Measurements from ENCODE around the gene GCNT2.
"Not testable (repeated sequence)": the region's sequence is repeated elsewhere in the genome, so short reads cannot be mapped to it uniquely, and the experiment has no call there.

The GCNT2 gene

DNA sequence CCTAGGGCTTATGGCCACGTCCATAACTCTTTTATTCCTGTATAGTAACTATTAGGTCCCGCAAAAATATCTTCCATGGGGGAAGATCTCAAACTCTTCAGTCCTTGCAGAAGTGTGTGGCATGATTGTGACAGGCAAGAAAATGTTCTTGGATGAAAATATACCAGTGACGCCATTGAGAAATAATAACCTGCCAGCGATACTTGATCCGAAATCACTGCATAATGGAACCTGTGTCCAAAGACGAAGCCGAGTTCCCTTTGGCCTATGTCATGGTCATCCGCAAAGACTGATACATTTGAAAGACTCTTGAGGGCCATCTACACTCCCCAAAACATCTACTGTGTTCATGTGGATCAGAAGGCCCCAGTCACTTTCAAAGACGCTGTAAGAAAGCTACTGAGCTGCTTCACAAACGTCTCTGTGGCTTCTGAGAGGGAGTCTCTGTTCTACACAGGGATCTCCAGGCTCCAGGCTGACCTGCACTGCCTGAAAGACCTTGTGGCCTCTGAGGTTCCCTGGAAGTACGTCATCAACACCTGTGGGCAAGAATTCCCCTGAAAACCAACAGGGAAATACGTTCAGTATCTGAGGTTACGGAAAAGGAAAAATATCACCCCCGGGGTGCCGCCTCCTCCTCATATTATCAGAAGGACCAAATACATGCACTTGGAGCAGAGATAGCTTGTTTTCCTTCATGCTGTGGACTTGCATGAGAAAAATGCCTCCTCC is 6.9 kb upstream of the GCNT2 start:
- DNase-seq (ENCODE audit: low read depth): no peak

DNA sequence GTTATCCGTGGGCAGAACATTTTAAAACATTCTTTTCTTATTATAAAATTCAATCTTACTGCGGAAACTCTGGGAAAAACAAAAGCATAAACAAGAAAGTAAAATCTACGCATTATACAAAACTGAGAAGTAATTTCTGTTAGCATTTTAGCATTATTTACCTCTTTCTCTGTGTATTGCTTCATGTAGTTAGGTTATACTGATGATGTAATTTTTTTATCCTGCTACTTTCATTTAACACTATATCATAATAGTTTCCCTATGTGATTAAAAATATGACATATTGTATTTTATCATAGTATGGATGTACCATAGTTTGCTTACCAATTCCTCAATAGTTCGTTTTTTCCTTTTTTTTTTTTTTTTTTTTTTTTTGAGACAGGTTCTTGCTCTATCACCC is 4.2 kb upstream of the GCNT2 start:
- DNase-seq (ENCODE audit: low read depth): no peak

DNA sequence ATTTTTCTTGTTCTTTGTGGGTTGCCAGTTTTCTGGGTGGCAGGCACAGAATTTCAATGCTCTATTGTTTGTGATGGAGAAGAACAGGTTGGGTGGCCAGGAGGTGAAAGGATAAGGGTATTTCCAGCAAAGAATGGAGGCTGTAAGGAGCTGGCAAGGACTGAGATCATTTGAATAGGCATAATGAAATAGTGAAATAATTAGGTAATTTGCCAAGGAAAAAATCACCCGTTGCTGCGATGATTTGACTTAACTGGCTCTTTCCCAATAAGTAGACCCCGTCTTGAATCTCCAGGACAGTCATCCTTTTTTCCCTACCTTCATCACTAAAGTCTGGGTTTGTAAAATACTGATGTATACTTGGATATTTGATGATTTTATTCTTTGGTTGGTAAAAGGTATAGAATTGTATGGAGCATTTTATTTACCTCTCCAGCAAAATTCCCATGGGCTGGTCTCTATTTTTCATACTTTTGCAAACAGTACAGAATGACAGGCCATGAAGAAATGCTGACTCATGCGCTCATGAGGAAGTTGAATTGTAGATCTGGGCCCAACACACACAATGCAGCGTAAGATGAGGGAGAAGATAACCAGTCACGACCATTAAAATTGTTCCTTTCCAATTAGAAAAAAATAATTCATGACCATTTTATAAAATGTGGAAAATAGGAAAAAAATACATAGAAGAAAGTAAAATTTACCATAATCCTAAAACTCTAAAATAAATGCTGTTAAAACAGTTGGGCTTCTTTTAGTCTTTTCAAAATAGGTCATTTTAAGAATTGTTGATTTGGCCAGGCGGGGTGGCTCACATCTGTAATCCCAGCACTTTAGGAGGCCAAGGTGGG is 2.4 kb upstream of the GCNT2 start:
- DNase-seq (ENCODE audit: low read depth): no peak

DNA sequence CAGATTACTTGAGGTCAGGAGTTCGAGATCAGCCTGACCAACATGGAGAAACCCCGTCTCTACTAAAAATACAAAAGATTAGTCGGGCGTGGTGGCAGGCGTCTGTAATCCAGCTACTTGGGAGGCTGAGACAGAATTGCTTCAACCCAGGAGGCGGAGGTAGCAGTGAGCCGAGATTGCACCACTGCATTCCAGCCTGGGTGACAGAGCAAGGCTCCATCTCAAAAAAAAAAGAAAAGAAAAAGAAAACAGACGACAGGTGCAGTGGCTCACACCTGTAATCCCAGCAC is 1.8 kb upstream of the GCNT2 start:
- DNase-seq (ENCODE audit: low read depth): not testable (repeated sequence)

DNA sequence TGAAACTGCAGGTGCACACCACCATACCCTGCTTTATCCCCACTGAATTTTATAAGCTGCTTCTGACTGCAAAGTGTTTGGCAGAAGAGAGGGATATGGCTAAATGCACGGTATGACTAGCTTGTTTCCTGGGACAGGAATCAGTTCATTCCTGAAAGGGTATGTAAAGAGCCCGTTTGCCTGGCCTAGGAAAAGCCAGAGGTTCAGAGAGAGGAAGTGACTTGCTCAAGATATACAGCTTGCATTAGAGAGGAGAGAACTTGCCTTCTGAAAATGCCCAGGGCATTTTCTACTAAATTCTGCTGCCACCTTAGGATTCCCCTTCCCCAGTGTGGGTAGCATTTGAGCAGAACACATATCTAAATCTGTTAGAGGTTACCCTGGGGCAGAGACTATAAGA is 683 bp upstream of the GCNT2 start:
- no peak for DNase-seq (ENCODE audit: low read depth)

DNA sequence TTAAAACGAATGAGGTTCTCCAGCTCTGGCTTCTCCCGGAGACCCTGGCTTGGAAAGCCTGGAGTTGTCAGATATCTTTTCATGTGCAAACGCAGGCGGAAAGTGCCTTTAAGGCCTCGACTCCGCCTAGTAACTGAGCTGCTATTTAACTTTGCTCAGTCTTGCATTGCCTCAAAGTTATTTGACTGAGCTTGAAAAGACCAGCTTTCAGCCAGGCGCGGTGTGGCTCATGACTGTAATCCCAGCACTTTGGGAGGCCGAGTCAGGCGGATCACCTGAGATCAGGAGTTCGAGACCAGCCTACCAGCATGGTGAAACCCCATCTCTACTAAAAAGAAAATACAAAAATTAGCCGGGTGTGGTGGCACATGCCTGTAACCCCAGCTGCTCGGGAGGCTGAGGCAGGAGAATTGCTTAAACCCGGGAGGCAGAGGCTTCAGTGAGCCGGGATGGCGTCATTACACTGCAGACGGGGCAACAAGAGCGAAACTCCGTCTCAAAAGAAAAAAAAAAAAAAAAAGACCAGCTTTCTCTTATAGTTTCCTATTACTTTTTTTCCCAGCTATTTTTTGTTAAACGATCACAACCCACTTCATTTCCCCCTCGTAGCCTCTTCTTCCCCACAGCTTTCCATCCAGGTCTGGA is 1.9 kb downstream of the GCNT2 start:
- DNase-seq (ENCODE audit: low read depth): no peak

DNA sequence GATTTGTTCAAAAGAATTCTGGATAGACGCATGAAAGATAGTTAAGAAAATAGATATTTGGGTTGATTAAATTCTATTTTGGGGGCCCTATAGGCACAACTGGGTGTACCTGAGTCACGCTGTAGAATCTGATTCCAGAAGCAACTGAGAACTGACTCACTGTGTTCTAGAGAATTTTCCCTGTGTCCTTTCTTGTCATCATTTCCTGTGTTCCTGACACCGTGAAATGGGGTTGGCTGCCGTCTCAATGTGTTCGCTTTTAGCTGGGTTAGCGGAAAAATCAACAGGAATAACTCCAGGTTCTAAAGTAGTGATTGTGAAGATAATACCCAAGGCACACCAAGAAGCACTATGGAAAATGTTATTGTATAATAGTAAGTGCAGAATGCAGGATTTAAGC is 5.0 kb downstream of the GCNT2 start:
- no peak for DNase-seq (ENCODE audit: low read depth)

DNA sequence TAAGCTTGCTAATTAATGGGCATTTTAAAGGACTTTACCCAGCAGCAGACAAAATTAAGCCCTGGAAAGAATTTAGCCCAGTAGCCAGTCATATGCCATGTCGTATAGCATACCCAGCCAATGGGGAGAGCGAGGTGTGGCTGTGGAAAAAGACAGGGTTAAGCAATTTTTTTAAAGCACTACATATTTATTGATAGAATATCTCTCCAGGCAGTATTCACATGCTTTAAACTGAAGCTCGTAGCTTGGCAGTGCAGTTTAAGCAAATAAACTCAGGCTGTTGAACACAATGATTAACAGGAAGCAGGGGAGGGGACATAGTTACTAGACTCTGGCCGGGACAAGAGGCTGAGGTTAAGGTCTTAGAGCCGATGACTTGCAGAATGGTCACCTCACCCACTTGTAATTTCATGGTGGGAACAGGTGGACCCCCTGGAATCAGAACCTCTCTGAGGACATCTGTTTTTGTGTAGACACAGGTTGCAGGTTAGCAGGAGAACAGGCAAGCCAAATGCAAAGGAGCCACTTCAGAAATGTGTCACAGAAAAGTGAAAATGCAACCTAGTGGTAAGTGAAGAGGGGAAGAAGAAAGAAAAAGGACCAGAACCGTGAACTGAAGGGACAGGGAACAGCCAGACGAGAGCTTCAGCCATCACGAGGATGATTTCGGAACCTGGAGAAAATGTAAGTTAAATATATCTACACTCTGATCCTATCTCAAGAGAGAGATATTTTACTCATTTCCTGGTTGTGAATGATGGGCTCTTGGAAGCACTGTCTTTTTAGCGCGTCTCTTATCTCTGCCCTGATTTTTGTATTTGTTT is 7.2 kb downstream of the GCNT2 start:
- no peak for DNase-seq (ENCODE audit: low read depth)

DNA sequence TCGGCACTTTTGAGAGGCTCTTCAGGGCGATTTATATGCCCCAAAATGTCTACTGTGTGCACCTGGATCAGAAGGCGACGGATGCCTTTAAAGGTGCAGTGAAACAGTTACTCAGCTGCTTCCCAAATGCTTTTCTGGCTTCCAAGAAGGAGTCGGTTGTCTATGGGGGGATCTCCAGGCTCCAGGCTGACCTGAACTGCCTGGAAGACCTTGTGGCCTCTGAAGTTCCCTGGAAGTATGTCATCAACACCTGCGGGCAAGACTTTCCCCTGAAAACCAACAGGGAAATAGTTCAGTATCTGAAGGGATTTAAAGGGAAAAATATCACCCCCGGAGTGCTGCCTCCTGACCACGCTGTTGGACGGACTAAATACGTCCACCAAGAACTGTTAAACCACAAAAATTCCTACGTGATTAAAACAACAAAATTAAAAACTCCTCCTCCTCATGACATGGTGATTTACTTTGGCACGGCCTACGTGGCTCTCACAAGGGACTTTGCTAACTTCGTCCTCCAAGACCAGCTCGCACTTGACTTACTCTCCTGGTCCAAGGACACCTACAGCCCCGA is 8.2 kb downstream of the GCNT2 start:
- no peak for DNase-seq (ENCODE audit: low read depth)

DNA sequence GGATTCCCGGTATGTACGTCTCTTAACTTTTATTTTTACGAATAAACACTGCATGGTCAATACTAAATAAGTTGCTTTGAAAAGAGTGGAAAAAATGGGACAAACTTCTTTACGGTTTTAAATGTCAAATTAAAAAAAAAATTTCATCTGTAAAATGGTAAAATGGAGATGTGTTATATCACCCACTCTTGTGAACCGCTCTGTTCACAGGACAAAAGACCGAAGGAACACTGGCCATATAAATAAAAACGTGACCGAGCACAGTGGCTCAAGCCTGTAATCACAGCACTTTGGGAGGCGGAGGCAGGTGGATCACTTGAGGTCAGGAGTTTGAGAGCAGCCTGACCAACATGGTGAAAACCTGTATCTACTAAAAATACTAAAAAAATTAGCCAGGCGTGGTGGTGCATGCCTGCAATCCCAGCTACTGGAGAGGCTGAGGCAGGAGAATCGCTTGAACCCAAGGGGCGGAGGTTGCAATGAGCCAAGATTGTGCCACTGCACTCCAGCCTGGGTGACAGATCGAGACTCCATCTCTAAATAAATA is 8.8 kb downstream of the GCNT2 start:
- DNase-seq (ENCODE audit: low read depth): not testable (repeated sequence)

DNA sequence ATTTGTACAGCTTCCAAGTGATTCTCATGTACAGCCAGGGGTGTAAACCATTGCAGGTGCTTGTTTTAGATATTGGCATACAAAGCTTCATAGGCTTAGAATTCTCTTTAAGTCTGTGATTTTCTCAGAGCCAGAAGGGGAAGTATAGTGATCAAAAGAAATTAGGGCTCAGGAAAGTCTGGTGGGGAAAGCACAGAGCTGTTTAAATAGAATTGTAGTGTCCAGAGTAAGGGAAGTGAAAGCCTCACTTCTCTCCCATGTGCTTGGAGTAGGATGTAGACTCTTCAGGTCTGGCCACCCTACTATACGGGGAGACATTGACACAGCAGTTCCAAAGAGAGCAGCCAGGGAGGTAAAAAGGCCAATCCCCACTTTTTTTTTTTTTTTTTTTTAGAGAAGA is 10.4 kb downstream of the GCNT2 start:
- DNase-seq (ENCODE audit: low read depth): no peak

DNA sequence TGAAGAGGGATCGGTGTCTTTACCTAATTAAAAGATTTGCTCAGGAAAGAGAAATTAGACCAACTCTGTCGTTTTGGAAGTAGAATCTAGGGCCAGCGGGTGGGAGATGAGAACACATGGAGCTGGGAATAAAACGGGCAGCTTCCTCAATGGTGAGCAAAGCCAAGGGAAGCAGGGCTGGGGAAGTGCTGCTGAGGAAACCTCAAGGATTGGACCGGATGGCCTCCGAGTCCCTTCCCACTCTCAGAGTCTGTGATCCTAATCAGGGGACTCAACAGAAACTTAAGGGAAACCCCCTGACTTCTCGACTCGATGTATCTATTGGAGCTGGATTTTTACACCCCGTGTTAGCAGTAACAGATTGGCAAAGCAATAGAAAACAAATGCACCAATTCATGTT is 10.8 kb downstream of the GCNT2 start:
- no peak for DNase-seq (ENCODE audit: low read depth)

DNA sequence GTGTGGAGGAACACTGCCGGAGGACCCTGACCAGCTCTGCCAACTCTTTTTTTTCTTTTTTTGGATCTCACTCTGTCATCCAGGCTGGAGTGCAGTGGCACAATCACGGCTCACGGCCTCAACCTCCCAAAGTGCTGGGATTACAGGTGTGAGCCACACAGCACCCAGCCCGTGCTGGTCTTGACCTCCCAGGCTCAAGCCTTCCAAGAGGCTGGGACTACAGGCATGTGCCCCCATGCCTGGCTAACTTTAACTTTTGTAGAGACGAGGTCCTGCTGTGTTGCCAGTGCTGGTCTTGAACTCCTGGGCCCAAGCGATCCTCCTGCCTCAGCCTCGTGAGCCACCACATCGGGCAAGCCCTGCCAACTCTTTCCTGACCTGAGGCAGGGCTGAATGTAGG is 11.2 kb downstream of the GCNT2 start:
- DNase-seq (ENCODE audit: low read depth): no peak

DNA sequence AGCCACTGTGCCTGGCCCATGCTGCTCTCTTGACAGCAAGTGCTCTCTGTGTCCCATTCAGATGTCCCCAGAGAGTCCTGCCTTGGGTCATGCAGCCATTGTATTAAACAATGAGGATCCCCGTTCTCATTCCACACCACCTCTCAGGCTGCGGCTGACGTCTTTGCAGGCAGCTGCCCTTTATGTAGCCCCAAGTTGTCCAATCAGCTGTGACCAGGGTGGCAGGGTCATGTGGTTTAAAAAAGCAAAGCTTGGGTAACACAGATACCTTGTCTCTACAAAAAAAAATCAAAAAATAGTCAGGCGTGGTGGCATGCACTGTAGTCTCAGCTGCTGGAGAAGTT is 13.2 kb downstream of the GCNT2 start:
- DNase-seq (ENCODE audit: low read depth): no peak

DNA sequence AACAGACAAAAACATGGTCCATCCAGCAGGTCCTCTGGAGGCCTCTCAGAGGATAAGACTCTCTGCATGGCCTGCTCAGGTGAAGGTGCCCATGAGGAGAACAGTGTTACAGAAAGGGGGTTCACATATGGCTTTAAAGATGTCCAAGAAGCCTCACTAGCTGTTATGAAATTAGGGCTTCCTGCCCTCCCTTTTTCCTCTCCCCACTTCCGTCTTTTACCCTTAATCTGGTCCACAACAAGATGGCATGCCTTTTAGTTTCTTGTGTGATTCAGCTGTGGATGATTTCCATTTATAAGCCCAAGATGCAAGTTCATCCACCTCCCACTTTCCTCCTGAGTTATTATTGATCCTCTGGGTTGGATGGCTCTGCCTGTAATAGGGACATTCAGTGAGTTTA is 14.0 kb downstream of the GCNT2 start:
- DNase-seq (ENCODE audit: low read depth): no peak

DNA sequence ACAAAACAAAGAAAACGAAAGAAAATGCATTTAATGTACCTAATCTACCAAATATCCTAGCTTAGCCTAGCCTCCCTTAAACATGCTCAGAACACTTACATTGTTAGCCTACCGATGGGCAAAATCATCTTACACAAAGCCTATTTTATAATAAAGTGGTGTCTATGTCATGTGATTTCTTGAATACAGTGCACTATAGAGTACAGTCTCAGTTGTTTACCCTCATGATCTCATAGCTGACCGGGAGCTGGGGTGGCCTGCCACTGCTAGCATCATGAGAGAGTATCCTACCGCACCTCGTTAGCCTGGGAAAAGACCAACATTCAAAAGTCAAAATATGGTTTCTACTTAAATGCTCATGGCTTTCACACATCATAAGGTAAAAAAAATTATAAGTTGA is 16.6 kb downstream of the GCNT2 start:
- DNase-seq (ENCODE audit: low read depth): no peak

DNA sequence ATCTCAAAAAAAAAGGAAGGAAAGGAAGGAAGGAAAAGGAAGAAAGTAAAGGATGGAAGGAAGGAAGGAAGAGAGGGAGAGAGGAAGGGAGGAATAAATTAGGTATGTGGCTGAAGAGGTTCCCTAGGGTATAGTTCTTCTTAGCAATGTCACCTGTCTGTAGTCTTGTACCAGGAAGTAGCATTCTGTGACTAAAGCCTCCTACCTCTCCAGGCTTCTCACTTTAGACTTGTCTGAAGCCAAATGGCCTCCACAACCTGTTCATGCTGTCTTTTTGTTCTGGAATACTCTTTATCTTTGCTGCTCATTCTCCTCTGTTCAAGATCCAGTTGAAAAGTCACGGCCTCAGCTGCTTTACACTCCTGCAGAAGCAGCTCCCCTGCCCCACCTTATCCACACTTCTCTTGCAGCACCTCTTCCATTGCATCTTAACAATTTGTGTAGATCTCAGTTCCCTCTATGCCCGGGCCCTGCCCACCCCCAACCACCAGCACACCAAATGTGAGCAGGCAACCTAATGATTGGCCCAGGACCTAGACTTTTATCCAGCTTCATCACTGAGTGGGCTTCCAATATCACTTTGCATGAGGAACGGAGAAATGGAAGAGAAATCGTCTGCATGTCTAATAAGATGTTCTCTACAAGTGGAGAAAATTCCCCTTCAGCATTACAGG is 19.1 kb downstream of the GCNT2 start:
- no peak for DNase-seq (ENCODE audit: low read depth)

DNA sequence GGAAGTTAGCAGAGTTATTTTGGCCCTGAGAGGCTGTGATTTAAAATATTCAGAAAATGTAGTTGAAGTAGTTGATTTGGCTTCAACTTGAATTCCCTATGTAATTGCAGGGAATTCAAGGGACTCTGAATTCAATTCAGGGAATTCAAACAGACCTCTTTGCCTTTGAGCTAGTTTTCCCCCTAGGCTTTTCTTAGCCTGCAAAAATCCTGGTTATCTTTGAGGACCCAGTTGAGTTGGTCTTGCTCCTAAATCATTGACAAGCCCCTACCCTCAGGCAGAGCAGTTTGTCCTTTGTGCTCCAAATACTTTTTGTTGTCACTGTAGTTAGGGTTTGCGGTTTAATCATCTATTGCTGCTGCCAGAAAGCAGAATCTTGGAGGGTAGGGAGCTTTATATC is 20.4 kb downstream of the GCNT2 start:
- no peak for DNase-seq (ENCODE audit: low read depth)

DNA sequence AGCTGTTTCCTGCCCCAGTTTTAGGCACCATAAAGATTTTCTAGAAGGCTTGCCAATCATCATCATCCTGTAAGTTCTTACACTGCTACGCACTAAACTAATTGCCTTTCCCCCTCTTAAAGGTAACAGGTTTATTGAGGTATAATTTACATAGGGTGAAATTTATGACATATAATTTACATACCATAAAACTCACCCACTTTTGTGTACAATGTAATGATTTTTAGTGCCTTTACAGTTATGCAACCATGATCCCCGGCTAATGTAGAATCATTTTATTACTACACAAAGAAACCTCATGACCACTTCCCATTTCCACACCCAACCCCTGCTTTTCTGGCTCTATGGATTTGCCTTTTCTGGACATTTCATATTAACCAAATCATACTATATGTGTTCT is 21.1 kb downstream of the GCNT2 start:
- DNase-seq (ENCODE audit: low read depth): no peak

DNA sequence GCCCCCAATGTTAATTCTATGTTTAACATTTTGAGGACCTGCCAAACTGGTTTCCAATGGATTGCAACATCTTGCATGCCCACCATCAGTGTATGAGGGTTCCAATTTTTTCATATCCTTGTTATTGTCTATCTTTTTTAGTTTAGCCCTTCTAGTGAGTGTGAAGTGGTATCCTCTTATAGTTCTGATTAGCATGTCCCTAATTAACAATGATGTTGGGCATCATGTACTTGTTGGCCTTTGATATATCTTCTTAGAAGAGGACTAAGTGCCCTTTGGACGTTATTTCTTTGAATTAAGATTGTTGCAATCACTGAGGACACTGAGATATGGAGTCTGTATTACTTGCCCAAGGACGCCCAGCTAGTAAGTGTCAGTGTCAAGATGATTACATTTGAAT is 22.3 kb downstream of the GCNT2 start:
- DNase-seq (ENCODE audit: low read depth): no peak

DNA sequence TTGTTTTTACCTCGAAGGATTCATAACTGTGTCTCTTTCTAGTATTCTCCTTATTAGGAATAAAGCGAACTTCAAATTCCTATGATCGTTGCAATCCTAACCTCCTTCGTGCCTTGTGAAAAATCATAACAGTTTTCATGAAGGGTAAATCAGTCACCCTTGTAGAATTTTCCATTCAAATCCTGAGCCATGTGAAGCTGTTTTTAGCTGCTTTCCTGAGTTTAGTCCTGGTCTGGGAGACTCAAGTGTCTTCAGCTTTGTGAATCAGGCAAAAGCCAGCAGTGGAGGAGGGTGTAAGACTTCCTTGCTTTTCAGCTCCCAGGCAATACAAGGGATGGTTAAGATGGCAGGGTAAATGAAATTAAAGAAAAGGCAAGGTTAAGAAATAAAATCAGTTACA is 24.3 kb downstream of the GCNT2 start:
- DNase-seq (ENCODE audit: low read depth): no peak

Data from activated T-helper 9 cell treated with anti-CD3 and anti-CD28 coated beads, Interleukin-2, amount 50 U/mL, for 16 hours (primary cell).